Tibial artery (tissue), 4 donors: ENCODE results near the gene PLSCR5.

ENCODE experiments used
- DNase-seq, 2 donors: peaks; one replicate each; pipeline ENCODE4 v3.0.0-alpha.2; 2019
- H3K27ac ChIP-seq, 2 donors: fragments of 200-600 bp; sonication (generic) in 1 of 2; 1 replicate in 1 of 2; 2 replicates in 1 of 2; pipeline ENCODE4 v1.5.1; 2018 to 2019; ENCODE audit warnings: mild to moderate bottlenecking in 1 of 2
- H3K27me3 ChIP-seq, 2 donors: fragments of 200-600 bp; sonication (generic) in 1 of 2; one replicate each; pipeline versions ENCODE4 v1.5.1 to v1.6.0; 2016 to 2019
- H3K36me3 ChIP-seq, 3 donors: fragments of 200-600 bp; sonication (generic) in 2 of 3; one replicate each; pipeline ENCODE4 v1.5.1; 2016 to 2019; ENCODE audit warnings: mild to moderate bottlenecking in 2 of 3
- H3K4me1 ChIP-seq, 4 donors: fragments of 200-600 bp; sonication (generic) in 2 of 4; 1 replicate in 3 of 4; 2 replicates in 1 of 4; pipeline ENCODE4 v1.5.1; 2016 to 2019
- H3K4me3 ChIP-seq, 2 donors: fragments of 200-600 bp; sonication (generic) in 1 of 2; 1 replicate in 1 of 2; 2 replicates in 1 of 2; pipeline ENCODE4 v1.5.1; 2018 to 2019; ENCODE audit warnings: mild to moderate bottlenecking in 2 of 2
- H3K9me3 ChIP-seq, 3 donors: fragments of 200-600 bp; sonication (generic) in 1 of 3; one replicate each; pipeline ENCODE4 v1.5.1; 2016 to 2019
- CTCF ChIP-seq, 2 experiments: fragments of 200-600 bp in 1 of 2; fragments of 450-650 bp in 1 of 2; IDR thresholded peaks; one replicate each; pipeline ENCODE4 v1.5.1; 2017 to 2019; ENCODE audit warnings: antibody characterized with exemption in 2 of 2, mild to moderate bottlenecking in 1 of 2, moderate library complexity in 1 of 2
- intact Hi-C: fragments of 100-400 bp; cut with DNase I; formaldehyde crosslinking; loops from one replicate; pipeline ENCODE4 v1.15.0; 2023; ENCODE audit warnings: low total_unique reads

PLSCR5 gene

GRCh38 chr3:146640955-146641867, 36.1 kb upstream of the PLSCR5 start:
- no peak for TF ChIP-seq CTCF (IDR thresholded peaks at IDR 0.05)
- DNase-seq, result no peak
- intact Hi-C loops, result loop anchor here (10.0 kb wide), 1 partner anchor 426 kb away; no protein-coding TSS in a partner anchor
- H3K4me1 ChIP-seq, result no peaks in the 10 kb centered on the region
- H3K4me3 ChIP-seq, result no peak overlapping the region
- no peak overlapping the region for H3K27ac ChIP-seq
- H3K9me3 ChIP-seq, result no peaks in the 10 kb centered on the region
- H3K36me3 ChIP-seq, result no peaks in the 10 kb centered on the region
- H3K27me3 ChIP-seq, result no peaks in the 10 kb centered on the region

GRCh38 chr3:146640361-146640760, 35.2 kb upstream of the PLSCR5 start:
- H3K9me3 ChIP-seq, result no peaks in the 10 kb centered on the region
- H3K36me3 ChIP-seq, result no peaks in the 10 kb centered on the region
- no peaks in the 10 kb centered on the region for H3K4me1 ChIP-seq
- no peak overlapping the region for H3K27ac ChIP-seq
- H3K27me3 ChIP-seq, result no peaks in the 10 kb centered on the region
- no peak overlapping the region for H3K4me3 ChIP-seq
- intact Hi-C loops, result loop anchor here (10.0 kb wide), 1 partner anchor 426 kb away; no protein-coding TSS in a partner anchor
- TF ChIP-seq CTCF (IDR thresholded peaks at IDR 0.05), result no peak
- DNase-seq, result no peak

- intact Hi-C loops, result no loop called here
- Histone ChIP-seq H3K4me1 (no peaks in the 10 kb centered on the region), H3K27ac (no peak overlapping the region), H3K27me3 (no peaks in the 10 kb centered on the region), H3K36me3 (no peaks in the 10 kb centered on the region), H3K4me3 (no peak overlapping the region), H3K9me3 (no peaks in the 10 kb centered on the region)
- no peak for TF ChIP-seq CTCF (IDR thresholded peaks at IDR 0.05)
- no peak for DNase-seq
Observed at GRCh38 chr3:146638718-146639117, 33.6 kb upstream of the PLSCR5 start.

GRCh38 chr3:146637871-146638270, 32.7 kb upstream of the PLSCR5 start:
- Histone ChIP-seq H3K36me3 (no peaks in the 10 kb centered on the region), H3K27ac (no peak overlapping the region), H3K4me1 (no peaks in the 10 kb centered on the region), H3K27me3 (no peaks in the 10 kb centered on the region), H3K4me3 (no peak overlapping the region), H3K9me3 (no peaks in the 10 kb centered on the region)
- intact Hi-C loops, result no loop called here
- DNase-seq, result no peak
- TF ChIP-seq CTCF (IDR thresholded peaks at IDR 0.05), result no peak

GRCh38 chr3:146636881-146637280, 31.7 kb upstream of the PLSCR5 start:
- intact Hi-C loops, result no loop called here
- no peak for DNase-seq
- H3K4me1 ChIP-seq, result no peaks in the 10 kb centered on the region
- H3K27me3 ChIP-seq, result no peaks in the 10 kb centered on the region
- no peak overlapping the region for H3K4me3 ChIP-seq
- TF ChIP-seq CTCF (IDR thresholded peaks at IDR 0.05), result no peak
- no peaks in the 10 kb centered on the region for H3K9me3 ChIP-seq
- no peak overlapping the region for H3K27ac ChIP-seq
- H3K36me3 ChIP-seq, result no peaks in the 10 kb centered on the region
